Keratinocyte (primary cell): ENCODE measurements around the gene TPTE.

Source experiments
- EZH2 ChIP-seq: IDR thresholded peaks from one replicate; pipeline ENCODE4 v1.6.1; 2012; ENCODE audit warnings: inconsistent platforms, mild to moderate bottlenecking, low read length, moderate library complexity
- TF ChIP-seq, protein P1 (sequence below), 3 experiments: IDR thresholded peaks in 1 of 3; conservative IDR thresholded peaks in 1 of 3; optimal IDR thresholded peaks in 1 of 3; 2 replicates in 2 of 3; 3 replicates in 1 of 3; pipeline versions ENCODE3 to v1.5.1; 2011; ENCODE audit warnings: low read length in 3 of 3, mild to moderate bottlenecking in 3 of 3, moderate library complexity in 2 of 3, control low read depth in 1 of 3, inconsistent platforms in 1 of 3; ENCODE audit not compliant: insufficient read depth in 2 of 3; ENCODE audit errors: extremely low read depth in 1 of 3

DNA sequence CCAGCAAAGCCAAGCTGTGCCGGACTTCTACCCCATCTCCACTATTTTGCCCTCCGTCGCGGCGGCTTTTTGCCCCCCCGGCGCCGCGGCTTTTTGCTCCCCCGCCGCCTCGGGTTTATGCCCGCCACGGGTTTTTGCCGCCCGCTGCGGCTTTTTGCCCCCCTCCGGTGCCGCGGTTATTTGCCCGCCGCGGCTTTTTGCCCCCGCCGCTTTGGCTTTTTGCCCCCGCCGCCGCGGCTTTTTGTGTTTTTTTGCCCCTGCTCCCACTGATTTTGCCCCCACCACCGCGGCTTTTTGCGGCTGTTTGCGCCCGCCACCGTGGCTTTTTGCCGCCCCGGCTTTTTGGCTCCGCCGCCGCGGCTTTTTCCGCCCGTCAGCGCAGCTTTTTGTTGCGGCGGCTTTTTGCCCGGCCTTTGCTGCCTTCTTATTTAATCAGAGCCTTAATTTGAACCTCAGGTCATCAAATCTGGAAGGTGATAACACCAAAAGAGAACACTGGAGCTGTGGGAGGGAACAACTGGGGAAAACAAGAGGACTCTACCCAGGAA lies 106.0 kb downstream of the TPTE start:
- TF ChIP-seq, protein P1, sequence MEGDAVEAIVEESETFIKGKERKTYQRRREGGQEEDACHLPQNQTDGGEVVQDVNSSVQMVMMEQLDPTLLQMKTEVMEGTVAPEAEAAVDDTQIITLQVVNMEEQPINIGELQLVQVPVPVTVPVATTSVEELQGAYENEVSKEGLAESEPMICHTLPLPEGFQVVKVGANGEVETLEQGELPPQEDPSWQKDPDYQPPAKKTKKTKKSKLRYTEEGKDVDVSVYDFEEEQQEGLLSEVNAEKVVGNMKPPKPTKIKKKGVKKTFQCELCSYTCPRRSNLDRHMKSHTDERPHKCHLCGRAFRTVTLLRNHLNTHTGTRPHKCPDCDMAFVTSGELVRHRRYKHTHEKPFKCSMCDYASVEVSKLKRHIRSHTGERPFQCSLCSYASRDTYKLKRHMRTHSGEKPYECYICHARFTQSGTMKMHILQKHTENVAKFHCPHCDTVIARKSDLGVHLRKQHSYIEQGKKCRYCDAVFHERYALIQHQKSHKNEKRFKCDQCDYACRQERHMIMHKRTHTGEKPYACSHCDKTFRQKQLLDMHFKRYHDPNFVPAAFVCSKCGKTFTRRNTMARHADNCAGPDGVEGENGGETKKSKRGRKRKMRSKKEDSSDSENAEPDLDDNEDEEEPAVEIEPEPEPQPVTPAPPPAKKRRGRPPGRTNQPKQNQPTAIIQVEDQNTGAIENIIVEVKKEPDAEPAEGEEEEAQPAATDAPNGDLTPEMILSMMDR (optimal IDR thresholded peaks at IDR 0.05 in 1 of 3, IDR thresholded peaks at IDR 0.05 in 1 of 3, conservative IDR thresholded peaks at IDR 0.05 in 1 of 3; ENCODE audit: extremely low read depth in 1 of 3, insufficient read depth in 2 of 3, low read length in 3 of 3), result no peak
- no peak for TF ChIP-seq EZH2
